NCI-H128 (cell line): ENCODE results near the gene LILRA1.
"Not testable (repeated sequence)": the region's sequence is repeated elsewhere in the genome, so short reads cannot be mapped to it uniquely, and the experiment has no call there.

Experiments used
- DNase-seq: peaks from one replicate; lab custom pipeline; 2025; ENCODE audit not compliant: unreplicated experiment; lab: John Stamatoyannopoulos, UW

LILRA1 gene

GRCh38 chr19:54593445-54593844 is at the start of gene LILRA1:
LILRA1 (plus strand) TSS chr19:54593632; CDS start chr19:54594245, 613 bp downstream.
- DNase-seq: not testable (repeated sequence)

- no peak for DNase-seq
These were observed 44.6 kb upstream of the LILRA1 start for GRCh38 chr19:54548806-54549205.

- DNase-seq: no peak
These were observed 44.2 kb upstream of the LILRA1 start for GRCh38 chr19:54549224-54549623.

GRCh38 chr19:54551293-54551692 is 42.1 kb upstream of the LILRA1 start:
- no peak for DNase-seq

GRCh38 chr19:54551950-54552912 is 41.2 kb upstream of the LILRA1 start:
- no peak for DNase-seq

- DNase-seq: no peak
These were observed 40.5 kb upstream of the LILRA1 start for GRCh38 chr19:54552913-54553310.

GRCh38 chr19:54554006-54554405 is 39.4 kb upstream of the LILRA1 start:
- DNase-seq: no peak

GRCh38 chr19:54554896-54555295 is 38.5 kb upstream of the LILRA1 start:
- DNase-seq: no peak

- no peak for DNase-seq
These were observed 37.2 kb upstream of the LILRA1 start for GRCh38 chr19:54556194-54556593.

- DNase-seq: no peak
These were observed 35.1 kb upstream of the LILRA1 start for GRCh38 chr19:54558339-54558738.

- DNase-seq: no peak
These were observed 32.5 kb upstream of the LILRA1 start for GRCh38 chr19:54560881-54561385.

- no peak for DNase-seq
These were observed 31.6 kb upstream of the LILRA1 start for GRCh38 chr19:54561840-54562239.

GRCh38 chr19:54563206-54563605 is 30.2 kb upstream of the LILRA1 start:
- not testable (repeated sequence) for DNase-seq

- DNase-seq: no peak
These were observed 23.1 kb upstream of the LILRA1 start for GRCh38 chr19:54570316-54570715.

GRCh38 chr19:54571715-54572615 is 21.5 kb upstream of the LILRA1 start:
- DNase-seq: not testable (repeated sequence)

GRCh38 chr19:54572696-54573311 is 20.6 kb upstream of the LILRA1 start:
- DNase-seq: no peak

- no peak for DNase-seq
These were observed 20.0 kb upstream of the LILRA1 start, which contains the start of gene LILRA2 for GRCh38 chr19:54573330-54573872. LILRA2 (plus strand) TSS chr19:54573790; CDS start chr19:54573879, 89 bp downstream.

GRCh38 chr19:54574051-54574450 is 19.4 kb upstream of the LILRA1 start:
- DNase-seq: no peak

- DNase-seq: no peak
These were observed 18.8 kb upstream of the LILRA1 start for GRCh38 chr19:54574527-54575056.

GRCh38 chr19:54575205-54575604 is 18.2 kb upstream of the LILRA1 start:
- not testable (repeated sequence) for DNase-seq
